Measurements from ENCODE around the gene GGCX.

The GGCX gene

GRCh38 chr2:85505551-85506238 lies 55.6 kb downstream of the GGCX start:
- no peak for DNase-seq

DNA sequence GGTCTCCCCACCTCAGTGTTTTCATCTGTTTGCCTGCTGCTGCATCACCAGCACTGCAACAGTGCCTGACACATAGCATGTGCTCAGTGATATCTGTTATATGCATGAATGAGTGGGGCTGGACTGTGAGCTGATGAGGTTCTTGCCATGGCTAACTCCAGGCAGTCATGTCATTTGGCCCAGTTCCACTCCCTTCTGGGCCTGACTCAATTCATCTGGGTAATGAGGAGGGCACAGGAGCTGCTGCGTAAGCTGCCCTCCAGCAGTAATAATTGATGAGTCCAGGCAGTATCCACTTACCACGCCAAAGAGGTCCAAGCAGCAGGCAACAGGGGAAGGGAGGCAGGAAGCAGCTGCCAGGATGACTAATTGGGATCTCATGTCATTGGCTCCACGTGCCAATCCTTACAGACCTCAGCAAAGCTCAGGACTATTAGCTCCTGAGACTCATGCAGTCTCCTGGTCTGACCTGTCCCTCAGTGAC lies 56.5 kb downstream of the GGCX start:
- no peak for DNase-seq

- DNase-seq, result no peak
Observed at GRCh38 chr2:85503851-85504777, 57.2 kb downstream of the GGCX start.

GRCh38 chr2:85503168-85503850 lies 58.0 kb downstream of the GGCX start:
- DNase-seq, result no peak

DNA sequence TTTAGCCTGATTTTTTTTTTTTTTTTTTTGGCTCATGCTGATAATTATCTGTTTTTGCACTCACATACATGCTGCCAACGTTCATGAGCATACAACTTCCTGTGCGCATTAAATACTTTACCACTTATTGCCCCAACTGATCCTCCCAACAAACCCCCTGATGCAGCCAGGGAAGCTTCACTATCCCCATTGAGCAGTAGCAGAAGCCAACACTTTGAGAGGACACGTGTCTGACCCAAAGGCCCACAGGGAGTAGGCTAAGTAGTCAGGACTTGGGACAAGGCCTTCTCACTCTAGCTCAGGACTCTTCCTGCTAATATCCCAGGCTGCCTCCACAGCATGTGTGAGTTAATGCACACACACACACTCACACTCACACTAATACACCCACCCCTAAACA lies 58.6 kb downstream of the GGCX start:
- DNase-seq, result no peak

GRCh38 chr2:85501248-85501647 lies 60.0 kb downstream of the GGCX start:
- no peak for DNase-seq

GRCh38 chr2:85497944-85498630 lies 63.2 kb downstream of the GGCX start:
- no peak for DNase-seq

DNA sequence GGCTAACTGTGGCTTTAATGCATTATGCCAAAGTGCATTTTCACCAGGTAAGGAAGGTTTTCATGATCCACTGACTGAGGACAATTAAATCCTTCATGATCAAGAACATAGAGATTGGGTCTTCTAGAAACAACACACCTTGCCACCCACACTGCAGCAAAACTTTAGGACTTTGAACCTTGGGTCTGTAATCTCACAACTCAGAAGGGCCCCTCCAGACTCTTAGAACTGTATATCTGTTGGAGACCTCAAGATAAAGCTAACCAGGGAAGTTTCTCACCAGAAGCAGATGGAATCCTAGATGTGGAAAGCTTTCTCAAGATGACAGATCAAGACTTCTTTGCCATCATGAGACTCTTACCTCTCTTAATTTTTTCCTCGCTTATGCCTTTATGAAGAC lies 64.9 kb downstream of the GGCX start:
- no peak for DNase-seq

Measured in NCI-H748 treated with DMSO at 0.1 percent for 48 hours (cell line).